H1 (cell line): ENCODE results near the gene KHDRBS1. TPM values are rescaled to one million over a fixed set of nuclear protein-coding genes. Genes with fewer than 3 reads are reported as not detected.

ENCODE experiments used
- CTCF ChIA-PET: fragments of 300-600 bp; sonication (Branson Sonifier 250); formaldehyde crosslinking; loops from one replicate; lab custom pipeline; 2021; ENCODE audit not compliant: partially characterized antibody; lab: Charles Lee
- POLR2A ChIA-PET: fragments of 300-600 bp; sonication (Branson Sonifier 250); formaldehyde crosslinking; loops from one replicate; lab custom pipeline; 2021; ENCODE audit warnings: inconsistent platforms; ENCODE audit not compliant: partially characterized antibody; lab: Charles Lee
- DNase-seq, 2 experiments: peaks; one replicate each; pipeline versions ENCODE4 v3.0.0 to v3.0.0-alpha.2; 2010 to 2022; ENCODE audit warnings: low spot score in 2 of 2, low read depth in 1 of 2, mixed read lengths in 1 of 2
- FAIRE-seq: peaks from 2 replicates; lab custom pipeline; 2011; peaks lifted over from hg19 to GRCh38; lab: Jason Lieb, UNC
- H2AFZ ChIP-seq: 2 replicates; pipeline ENCODE4 v1.8.1; 2012; ENCODE audit warnings: low read length, inconsistent platforms
- H2AK5ac ChIP-seq: 2 replicates; pipeline ENCODE4 v1.6.1; 2013; ENCODE audit warnings: low read depth, low read length
- H2BK120ac ChIP-seq: replicated peaks from 2 replicates; pipeline ENCODE3; 2013; ENCODE audit warnings: low read depth, low read length, inconsistent platforms
- H2BK12ac ChIP-seq: 2 replicates; pipeline ENCODE4 v1.6.1; 2013; ENCODE audit warnings: low read depth, low read length
- H2BK15ac ChIP-seq: 2 replicates; pipeline ENCODE4 v1.6.1; 2013; ENCODE audit warnings: low read length
- H2BK20ac ChIP-seq: 2 replicates; pipeline ENCODE4 v1.6.1; 2013; ENCODE audit warnings: low read length
- H2BK5ac ChIP-seq: 2 replicates; pipeline ENCODE4 v1.6.1; 2013; ENCODE audit warnings: low read depth, low read length
- H3K14ac ChIP-seq: 2 replicates; pipeline ENCODE4 v1.6.1; 2013; ENCODE audit warnings: inconsistent platforms; ENCODE audit not compliant: insufficient read length
- H3K18ac ChIP-seq: 2 replicates; pipeline ENCODE4 v1.6.1; 2013; ENCODE audit warnings: low read length; ENCODE audit errors: extremely low read depth
- H3K23ac ChIP-seq: 2 replicates; pipeline ENCODE4 v1.6.1; 2013; ENCODE audit warnings: inconsistent platforms; ENCODE audit not compliant: insufficient read length
- H3K23me2 ChIP-seq: 2 replicates; pipeline ENCODE4 v1.6.1; 2013; ENCODE audit warnings: low read depth, low read length
- H3K27ac ChIP-seq: 2 replicates; pipeline ENCODE4 v1.6.1; 2011; ENCODE audit warnings: low read depth, low read length, inconsistent platforms
- H3K27me3 ChIP-seq, 4 experiments: replicated peaks in 1 of 4; 1 replicate in 1 of 4; 2 replicates in 3 of 4; pipeline versions ENCODE4 v1.6.1 to v1.8.1; 2011 to 2013; ENCODE audit warnings: low read length in 3 of 4, mild to moderate bottlenecking in 3 of 4, inconsistent platforms in 2 of 4, mixed read lengths in 2 of 4, moderate library complexity in 1 of 4; ENCODE audit not compliant: control insufficient read depth in 3 of 4, insufficient read depth in 3 of 4; ENCODE audit errors: extremely low read depth in 1 of 4
- H3K36me3 ChIP-seq, 4 experiments: 2 replicates each; pipeline versions ENCODE4 v1.6.1 to v1.8.1; 2011 to 2013; ENCODE audit warnings: mild to moderate bottlenecking in 4 of 4, low read length in 3 of 4, moderate library complexity in 2 of 4, control low read depth in 1 of 4, inconsistent platforms in 1 of 4; ENCODE audit not compliant: insufficient read depth in 4 of 4, control insufficient read depth in 2 of 4
- H3K4ac ChIP-seq: replicated peaks from 2 replicates; pipeline ENCODE3; 2013; ENCODE audit warnings: low read length, low read depth, mixed read lengths, inconsistent platforms; ENCODE audit not compliant: insufficient read length
- H3K4me1 ChIP-seq, 4 experiments: replicated peaks in 1 of 4; 1 replicate in 1 of 4; 2 replicates in 3 of 4; pipeline versions ENCODE4 v1.6.1 to v1.8.1; 2011 to 2013; ENCODE audit warnings: low read length in 3 of 4, inconsistent platforms in 2 of 4, mixed read lengths in 1 of 4; ENCODE audit not compliant: insufficient read depth in 4 of 4, control insufficient read depth in 3 of 4
- H3K4me2 ChIP-seq, 2 experiments: 2 replicates each; pipeline versions ENCODE4 v1.6.1 to v1.8.1; 2011 to 2013; ENCODE audit warnings: low read depth in 2 of 2, low read length in 2 of 2, control low read depth in 1 of 2, inconsistent platforms in 1 of 2, mild to moderate bottlenecking in 1 of 2; ENCODE audit not compliant: insufficient read depth in 1 of 2
- H3K4me3 ChIP-seq, 4 experiments: fragments of 200-600, 300-600 bp in 1 of 4; sonication (generic), shearing (Covaris generic), sonication (Bioruptor Twin) in 1 of 4; 2 replicates each; pipeline versions ENCODE4 v1.5.1 to v1.8.1; 2011 to 2016; ENCODE audit warnings: low read length in 4 of 4, low read depth in 3 of 4, control low read depth in 2 of 4, inconsistent platforms in 2 of 4, mild to moderate bottlenecking in 2 of 4, mixed read lengths in 1 of 4, moderate library complexity in 1 of 4; ENCODE audit not compliant: insufficient read depth in 2 of 4; ENCODE audit errors: extremely low read depth in 1 of 4
- H3K56ac ChIP-seq: replicated peaks from 2 replicates; pipeline ENCODE3; 2013; ENCODE audit warnings: low read depth, mild to moderate bottlenecking, mixed read lengths, low read length, inconsistent platforms; ENCODE audit not compliant: insufficient read length
- H3K79me1 ChIP-seq: 2 replicates; pipeline ENCODE4 v1.6.1; 2013; ENCODE audit warnings: low read depth, low read length, control low read depth
- H3K79me2 ChIP-seq, 2 experiments: 2 replicates each; pipeline versions ENCODE4 v1.6.1 to v1.8.1; 2012 to 2013; ENCODE audit warnings: low read length in 2 of 2, mild to moderate bottlenecking in 2 of 2, inconsistent platforms in 1 of 2; ENCODE audit not compliant: insufficient read depth in 2 of 2, control insufficient read depth in 1 of 2
- H3K9ac ChIP-seq, 4 experiments: replicated peaks in 1 of 4; 1 replicate in 1 of 4; 2 replicates in 3 of 4; pipeline versions ENCODE4 v1.6.1 to v1.8.1; 2011 to 2013; ENCODE audit warnings: low read depth in 3 of 4, low read length in 3 of 4, control low read depth in 2 of 4, mild to moderate bottlenecking in 2 of 4, moderate library complexity in 2 of 4, inconsistent platforms in 1 of 4; ENCODE audit errors: extremely low read depth in 1 of 4
- H3K9me3 ChIP-seq, 2 experiments: 2 replicates each; pipeline versions ENCODE4 v1.6.1 to v1.8.1; 2012 to 2013; ENCODE audit warnings: mild to moderate bottlenecking in 2 of 2, moderate library complexity in 2 of 2, control low read depth in 1 of 2, inconsistent platforms in 1 of 2, low read depth in 1 of 2, low read length in 1 of 2, mixed read lengths in 1 of 2; ENCODE audit not compliant: insufficient read depth in 2 of 2
- H4K20me1 ChIP-seq, 2 experiments: replicated peaks in 1 of 2; 2 replicates each; pipeline versions ENCODE3 to v1.8.1; 2011 to 2013; ENCODE audit warnings: inconsistent platforms in 2 of 2, low read length in 2 of 2, mild to moderate bottlenecking in 1 of 2; ENCODE audit not compliant: insufficient read depth in 2 of 2, control insufficient read depth in 1 of 2
- H4K5ac ChIP-seq: 2 replicates; pipeline ENCODE4 v1.6.1; 2013; ENCODE audit warnings: low read length, low read depth, mixed read lengths, inconsistent platforms; ENCODE audit not compliant: insufficient read length
- H4K8ac ChIP-seq: 2 replicates; pipeline ENCODE4 v1.8.0; 2013; ENCODE audit warnings: mild to moderate bottlenecking, moderate library complexity, low read length, inconsistent platforms; ENCODE audit not compliant: insufficient read depth; ENCODE audit errors: extremely low read depth
- H4K91ac ChIP-seq: replicated peaks from 2 replicates; pipeline ENCODE3; 2013; ENCODE audit warnings: low read length, mixed read lengths, inconsistent platforms; ENCODE audit not compliant: insufficient read length
- BRCA1 ChIP-seq: IDR thresholded peaks from 2 replicates; pipeline ENCODE4 v1.6.1; 2012; ENCODE audit warnings: low read depth, low read length, improper control_type of control experiment
- CBX5 ChIP-seq: fragments of 300-800, 300-1000 bp; sonication (generic); IDR thresholded peaks from 2 replicates; pipeline ENCODE4 v1.7.1; 2016; ENCODE audit warnings: antibody characterized with exemption, low read length, low read depth
- CEBPB ChIP-seq: IDR thresholded peaks from 2 replicates; pipeline ENCODE4 v1.6.1; 2012; ENCODE audit warnings: low read depth, low read length
- CTBP2 ChIP-seq: IDR thresholded peaks from 2 replicates; pipeline ENCODE4 v1.7.0; 2011; ENCODE audit warnings: borderline replicate concordance, mild to moderate bottlenecking, moderate library complexity, mixed read lengths, low read length; ENCODE audit not compliant: insufficient read depth, insufficient read length
- JUND ChIP-seq: IDR thresholded peaks from 2 replicates; pipeline ENCODE4 v1.6.1; 2011; ENCODE audit warnings: mild to moderate bottlenecking, improper control_type of control experiment, low read length
- MAX ChIP-seq: IDR thresholded peaks from 2 replicates; pipeline ENCODE4 v1.6.1; 2012; ENCODE audit warnings: inconsistent platforms
- NRF1 ChIP-seq: IDR thresholded peaks from 2 replicates; pipeline ENCODE4 v1.6.1; 2011; ENCODE audit warnings: mild to moderate bottlenecking, low read depth, low read length, improper control_type of control experiment
- PHF8 ChIP-seq: fragments of 200-600 bp; sonication (generic); conservative IDR thresholded peaks from 2 replicates; pipeline ENCODE4 v1.7.1; 2012; ENCODE audit warnings: low read depth, mild to moderate bottlenecking, inconsistent platforms, low read length, moderate library complexity
- RNF2 ChIP-seq: fragments of 200-900, 300-1000 bp; sonication (generic); IDR thresholded peaks from 2 replicates; pipeline ENCODE4 v1.7.1; 2016; ENCODE audit warnings: borderline replicate concordance, low read depth, mild to moderate bottlenecking, antibody characterized with exemption, low read length; ENCODE audit not compliant: poor library complexity, severe bottlenecking; ENCODE audit errors: missing control alignments
- TAF1 ChIP-seq: IDR thresholded peaks from 2 replicates; pipeline ENCODE4 v1.6.1; 2011; ENCODE audit warnings: mild to moderate bottlenecking, low read depth, low read length
- WGBS, 2 experiments: shearing (Covaris generic) in 1 of 2; methylation state at CpG; one replicate each; pipeline versions ENCODE4 v1.1.6 to v1.1.7; 2013 to 2015; ENCODE audit warnings: low lambda C conversion rate in 2 of 2, mixed read lengths in 2 of 2, inconsistent platforms in 1 of 2, low coverage in 1 of 2, missing lambda C conversion rate in 1 of 2; ENCODE audit not compliant: insufficient replicate concordance in 2 of 2, insufficient coverage in 1 of 2, insufficient read length in 1 of 2; ENCODE audit errors: extremely low coverage in 1 of 2, missing lambda C conversion rate in 1 of 2; 5-methylcytosine and 5-hydroxymethylcytosine counted together
- polyA plus RNA-seq, 7 experiments: library from polyadenylated mRNA; depleted of rRNA in 3 of 7; stranded (reverse) in 5 of 7; unstranded in 2 of 7; fragments of >200 nt in 5 of 7; fragments of 200-250 nt in 2 of 7; gene quantifications; 1 replicate in 5 of 7; 2 replicates in 1 of 7; 4 replicates in 1 of 7; pipeline versions ENCODE4 v1.2.1 to v1.2.3, GENCODE V29; 2011 to 2013; ENCODE audit warnings: missing spikeins in 2 of 7, mixed read lengths in 2 of 7
- total RNA-seq: library from RNA; stranded (reverse); fragmentation: NEBNext Ultra II Directional; extraction: Animal tissue kit (Norgen Biotek cat#: 25700); gene quantifications from 2 replicates; pipeline ENCODE4 v1.2.1, GENCODE V29; 2021

KHDRBS1 gene
- total and polyA plus RNA-seq, 2 of the 8 experiments (the other 6 are each of a cell fraction or from before 2014, with no cell fraction given): 53.8 to 284 TPM

- H2BK120ac ChIP-seq: no peak overlapping the region
- no peak overlapping the region for H3K4me3 ChIP-seq
- FAIRE-seq: no peak
- no peaks in the 10 kb centered on the region for H3K9me3 ChIP-seq
- H2AK5ac ChIP-seq: no peak overlapping the region
- no peak overlapping the region for H2BK20ac ChIP-seq
- DNase-seq: no peak
- H3K56ac ChIP-seq: no peak overlapping the region
- H3K9ac ChIP-seq: no peak overlapping the region
- no peak overlapping the region for H3K14ac ChIP-seq
- H3K18ac ChIP-seq: no peak overlapping the region
- no peak overlapping the region for H2AFZ ChIP-seq
- H4K20me1 ChIP-seq: peaks cover 4 to 7% of the 10 kb centered on the region in 2 experiments
- no peak overlapping the region for H4K5ac ChIP-seq
- no peak overlapping the region for H4K91ac ChIP-seq
- H3K36me3 ChIP-seq: peaks cover 8 to 34% (median 20%) of the 10 kb centered on the region in 4 experiments; a peak in 7 of 8 replicates
- H3K27ac ChIP-seq: no peak overlapping the region
- H3K23ac ChIP-seq: no peak overlapping the region
- H3K4ac ChIP-seq: no peak overlapping the region
- H2BK5ac ChIP-seq: no peak overlapping the region
- peaks cover 0 to 10% (median 2%) of the 10 kb centered on the region in 4 experiments; a peak in 5 of 7 replicates for H3K4me1 ChIP-seq
- H3K79me2 ChIP-seq: peaks cover 7 to 13% of the 10 kb centered on the region in 2 experiments
- peaks cover 9% of the 10 kb centered on the region; the same call in 1 of the 2 replicates for H3K23me2 ChIP-seq
- CTCF ChIA-PET: interaction anchor here (0.6 to 4.9 kb wide), 7 partner anchors 8 to 35 kb away, joined by 3 to 30 read pairs (median 5); partner anchors contain the start of gene KPNA6
- no peak overlapping the region for H3K4me2 ChIP-seq
- no peak overlapping the region for H2BK15ac ChIP-seq
- no peaks in the 10 kb centered on the region; a peak in 1 of 7 replicates for H3K27me3 ChIP-seq
- H4K8ac ChIP-seq: no peak overlapping the region
- no peak overlapping the region for H2BK12ac ChIP-seq
- 90% methylated on average over 9 of the region's 9 CpGs; no CpG with 5 or more reads in 1 of the 2 experiments for WGBS, 2 experiments
- POLR2A ChIA-PET: interaction anchor here (0.6 to 5.5 kb wide), 6 partner anchors 9 to 94 kb away, joined by 3 to 64 read pairs (median 10); partner anchors contain the start of gene KPNA6
- peaks cover 4% of the 10 kb centered on the region; the same call in 1 of the 2 replicates for H3K79me1 ChIP-seq
- TF ChIP-seq MAX (no peak), PHF8 (no peak), BRCA1 (no peak), RNF2 (no peak), CTBP2 (no peak), CBX5 (no peak), JUND (no peak), NRF1 (no peak), CEBPB (no peak), TAF1 (no peak)
Measured at GRCh38 chr1:32074841-32075240, 61.2 kb downstream of the KHDRBS1 start.
